Mesendoderm (in vitro differentiated cells): Measurements from ENCODE around the gene BRSK1.

Source experiments
- DNase-seq: peaks from one replicate; pipeline ENCODE4 v3.0.0; 2013
- H2AK5ac ChIP-seq: 2 replicates; pipeline ENCODE4 v1.6.1; 2013; ENCODE audit warnings: low read length, inconsistent platforms
- H2BK120ac ChIP-seq: 2 replicates; pipeline ENCODE4 v1.6.1; 2013; ENCODE audit warnings: low read depth, mild to moderate bottlenecking, low read length, moderate library complexity, mixed read lengths
- H2BK15ac ChIP-seq: replicated peaks from 2 replicates; pipeline ENCODE4 v1.6.1; 2013; ENCODE audit warnings: low read depth, mild to moderate bottlenecking, moderate library complexity
- H2BK5ac ChIP-seq: 2 replicates; pipeline ENCODE4 v1.6.1; 2013; ENCODE audit warnings: low read length, inconsistent platforms
- H3K18ac ChIP-seq: 2 replicates; pipeline ENCODE4 v1.6.1; 2013; ENCODE audit warnings: mild to moderate bottlenecking, low read length, mixed read lengths
- H3K23ac ChIP-seq: one replicate; pipeline ENCODE4 v1.6.1; 2013; ENCODE audit warnings: low read length
- H3K27ac ChIP-seq: 2 replicates; pipeline ENCODE4 v1.5.1; 2013; ENCODE audit warnings: low read depth, mild to moderate bottlenecking, inconsistent platforms, low read length, moderate library complexity
- H3K27me3 ChIP-seq: 2 replicates; pipeline ENCODE4 v1.6.1; 2013; ENCODE audit warnings: low read length, control low read depth, mild to moderate bottlenecking, inconsistent platforms; ENCODE audit not compliant: insufficient read depth, poor library complexity
- H3K36me3 ChIP-seq: 2 replicates; pipeline ENCODE4 v1.6.1; 2013; ENCODE audit warnings: low read length, inconsistent platforms; ENCODE audit not compliant: control insufficient read depth, insufficient read depth
- H3K4ac ChIP-seq: one replicate; pipeline ENCODE4 v1.6.1; 2013; ENCODE audit warnings: low read depth, mild to moderate bottlenecking, low read length, moderate library complexity
- H3K4me1 ChIP-seq: 2 replicates; pipeline ENCODE4 v1.6.1; 2013; ENCODE audit warnings: low read depth, low read length, inconsistent platforms; ENCODE audit not compliant: control insufficient read depth
- H3K4me2 ChIP-seq: 2 replicates; pipeline ENCODE4 v1.6.1; 2013; ENCODE audit warnings: low read length
- H3K4me3 ChIP-seq: 2 replicates; pipeline ENCODE4 v1.5.1; 2013; ENCODE audit warnings: mild to moderate bottlenecking, low read length
- H3K56ac ChIP-seq: one replicate; pipeline ENCODE4 v1.6.1; 2013; ENCODE audit warnings: low read length
- H3K79me1 ChIP-seq: 2 replicates; pipeline ENCODE4 v1.6.1; 2013; ENCODE audit warnings: low read length, inconsistent platforms
- H3K79me2 ChIP-seq: 2 replicates; pipeline ENCODE4 v1.6.1; 2013; ENCODE audit warnings: mild to moderate bottlenecking, low read length; ENCODE audit not compliant: control insufficient read depth, insufficient read depth
- H3K9ac ChIP-seq: 2 replicates; pipeline ENCODE4 v1.6.1; 2013; ENCODE audit warnings: low read length, inconsistent platforms
- H4K5ac ChIP-seq: one replicate; pipeline ENCODE4 v1.6.1; 2013; ENCODE audit warnings: low read length
- H4K8ac ChIP-seq: one replicate; pipeline ENCODE4 v1.6.1; 2013; ENCODE audit warnings: low read depth, mild to moderate bottlenecking, control low read depth, low read length, moderate library complexity
- WGBS: extraction: QIAGEN DNeasy Blood & Tissue Kit; methylation state at CpG from one replicate; pipeline ENCODE4 v1.1.7; 2013; ENCODE audit warnings: low lambda C conversion rate, missing lambda C conversion rate; ENCODE audit not compliant: insufficient coverage; ENCODE audit errors: extremely low coverage; 5-methylcytosine and 5-hydroxymethylcytosine counted together

BRSK1 gene

DNA sequence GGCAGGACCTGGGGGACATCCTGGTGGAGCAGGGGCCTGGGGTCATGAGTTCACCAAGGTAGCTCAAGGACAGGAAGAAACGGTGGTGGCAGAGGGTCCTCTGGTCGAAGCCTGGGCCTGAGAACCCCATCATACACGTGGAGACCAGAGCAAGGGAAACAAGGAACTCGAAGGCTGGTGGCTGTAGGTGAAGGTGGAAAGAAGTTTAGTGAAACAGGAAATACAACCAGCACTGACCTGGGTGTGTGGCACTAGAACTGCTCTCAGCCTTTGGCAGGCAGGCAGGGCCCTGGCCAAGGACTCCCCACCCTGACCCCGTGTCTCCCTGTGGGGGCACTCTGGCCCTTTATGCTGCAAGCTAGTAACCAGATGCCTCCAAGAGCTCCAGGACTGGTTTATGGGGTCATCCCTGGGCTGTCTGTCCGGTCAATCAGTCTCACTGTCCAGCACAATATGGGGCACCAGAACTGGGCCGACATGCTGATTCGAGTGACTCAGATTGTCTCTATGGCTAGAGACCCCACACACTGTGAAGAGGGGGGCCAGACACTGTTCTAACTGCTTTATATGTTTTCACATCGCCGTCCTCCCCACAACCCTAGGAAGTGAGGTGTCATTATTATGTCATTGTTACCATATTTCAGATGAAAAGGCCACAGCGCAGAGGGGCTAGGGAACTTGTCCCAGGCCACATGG lies 67.0 kb downstream of the BRSK1 start:
- no peaks in the 10 kb centered on the region for H3K36me3 ChIP-seq
- no peak overlapping the region for H3K4me3 ChIP-seq
- no peak overlapping the region for H4K5ac ChIP-seq
- no peak for DNase-seq
- H2AK5ac ChIP-seq: no peak overlapping the region
- no peaks in the 10 kb centered on the region for H3K79me2 ChIP-seq
- no peak overlapping the region for H4K8ac ChIP-seq
- no peak overlapping the region for H3K4me2 ChIP-seq
- H3K27ac ChIP-seq: no peak overlapping the region
- H3K4ac ChIP-seq: no peak overlapping the region
- no peaks in the 10 kb centered on the region for H3K79me1 ChIP-seq
- peaks cover 12% of the 10 kb centered on the region for H3K4me1 ChIP-seq
- peaks cover 16% of the 10 kb centered on the region for H3K27me3 ChIP-seq
- H3K23ac ChIP-seq: no peak overlapping the region
- no peak overlapping the region for H2BK15ac ChIP-seq
- WGBS: no CpG with 5 or more reads among the region's 11 CpGs
- no peak overlapping the region for H3K56ac ChIP-seq
- no peak overlapping the region for H3K9ac ChIP-seq
- no peak overlapping the region for H2BK120ac ChIP-seq
- no peak overlapping the region for H3K18ac ChIP-seq
- no peak overlapping the region for H2BK5ac ChIP-seq

DNA sequence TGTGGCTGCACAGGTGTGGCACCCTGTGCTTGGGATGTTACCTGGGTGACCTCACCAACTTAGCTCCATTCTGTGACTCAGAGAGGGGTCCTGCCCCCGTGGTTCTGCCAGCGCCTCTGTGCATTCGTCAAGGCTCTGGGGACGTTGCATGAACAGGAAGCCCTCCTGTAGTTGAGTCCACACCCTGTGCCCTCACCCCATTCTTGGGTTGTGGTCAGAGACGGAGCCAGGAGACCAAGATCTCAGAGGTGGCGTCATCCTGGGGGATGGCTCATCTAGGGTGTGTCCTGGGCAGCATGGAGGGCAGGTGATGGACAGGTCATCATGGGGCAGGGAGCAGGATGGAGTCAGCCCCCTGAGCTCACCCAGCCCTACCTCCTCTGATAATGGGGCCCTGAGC lies 68.2 kb downstream of the BRSK1 start:
- Histone ChIP-seq H4K5ac (no peak overlapping the region), H3K18ac (no peak overlapping the region), H3K4me3 (no peak overlapping the region), H3K4ac (no peak overlapping the region), H3K23ac (no peak overlapping the region), H3K56ac (no peak overlapping the region), H2BK5ac (no peak overlapping the region), H3K36me3 (no peaks in the 10 kb centered on the region), H3K4me2 (no peak overlapping the region), H3K27me3 (peaks cover 16% of the 10 kb centered on the region), H3K79me2 (no peaks in the 10 kb centered on the region), H3K27ac (no peak overlapping the region), H2BK15ac (no peak overlapping the region), H2AK5ac (no peak overlapping the region), H4K8ac (no peak overlapping the region), H3K4me1 (peaks cover 12% of the 10 kb centered on the region), H3K79me1 (no peaks in the 10 kb centered on the region), H2BK120ac (no peak overlapping the region), H3K9ac (no peak overlapping the region)
- no CpG with 5 or more reads among the region's 6 CpGs for WGBS
- DNase-seq: no peak

- Histone ChIP-seq H3K27ac (no peak overlapping the region), H2BK5ac (no peak overlapping the region), H3K56ac (no peak overlapping the region), H4K5ac (no peak overlapping the region), H3K4ac (no peak overlapping the region), H3K9ac (no peak overlapping the region), H3K23ac (peak overlapping the region; percentile 80), H3K79me2 (no peaks in the 10 kb centered on the region), H3K4me1 (peaks cover 12% of the 10 kb centered on the region), H4K8ac (no peak overlapping the region), H3K4me2 (no peak overlapping the region), H3K36me3 (no peaks in the 10 kb centered on the region), H3K79me1 (no peaks in the 10 kb centered on the region), H3K27me3 (peaks cover 16% of the 10 kb centered on the region), H2BK15ac (no peak overlapping the region), H2BK120ac (no peak overlapping the region), H3K4me3 (no peak overlapping the region), H3K18ac (no peak overlapping the region), H2AK5ac (no peak overlapping the region)
- DNase-seq: no peak
- WGBS: no CpG with 5 or more reads among the region's 25 CpGs
These were observed 68.8 kb downstream of the BRSK1 start for GRCh38 chr19:55352549-55353145.

DNA sequence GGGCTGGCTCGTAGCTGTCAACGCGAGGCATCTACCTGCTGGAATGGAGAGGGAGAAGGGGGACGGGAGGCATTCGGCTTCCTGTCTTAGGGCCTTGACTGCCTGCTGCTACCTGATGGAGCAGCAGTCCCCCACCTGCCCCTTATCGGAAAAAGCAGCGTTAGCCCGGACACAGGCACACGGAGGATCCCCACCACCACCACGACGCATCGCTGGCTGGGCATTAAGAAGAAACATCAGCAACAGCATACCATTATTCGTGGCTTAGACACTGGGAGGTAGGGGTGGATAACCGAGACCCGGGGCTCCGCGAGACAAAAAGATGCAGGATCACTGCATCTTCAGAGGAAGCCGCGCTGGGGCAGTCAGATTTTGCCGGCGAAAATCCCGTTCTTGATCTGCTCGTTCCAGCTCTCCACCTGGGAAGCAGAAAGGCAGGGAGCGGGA lies 69.6 kb downstream of the BRSK1 start:
- Histone ChIP-seq H3K4me3 (no peak overlapping the region), H3K79me2 (no peaks in the 10 kb centered on the region), H3K4ac (no peak overlapping the region), H3K9ac (peak overlapping the region; percentile 59), H3K79me1 (no peaks in the 10 kb centered on the region), H3K27ac (no peak overlapping the region), H3K36me3 (no peaks in the 10 kb centered on the region), H2BK120ac (no peak overlapping the region), H3K4me2 (peak overlapping the region; percentile 61), H4K8ac (no peak overlapping the region), H3K18ac (no peak overlapping the region), H2BK5ac (no peak overlapping the region), H3K23ac (no peak overlapping the region), H2BK15ac (no peak overlapping the region), H4K5ac (no peak overlapping the region), H3K4me1 (peaks cover 8% of the 10 kb centered on the region), H2AK5ac (no peak overlapping the region), H3K27me3 (peaks cover 16% of the 10 kb centered on the region), H3K56ac (peak overlapping the region; percentile 69)
- whole genome bisulfite sequencing: no CpG with 5 or more reads among the region's 24 CpGs
- DNase-seq: no peak

DNA sequence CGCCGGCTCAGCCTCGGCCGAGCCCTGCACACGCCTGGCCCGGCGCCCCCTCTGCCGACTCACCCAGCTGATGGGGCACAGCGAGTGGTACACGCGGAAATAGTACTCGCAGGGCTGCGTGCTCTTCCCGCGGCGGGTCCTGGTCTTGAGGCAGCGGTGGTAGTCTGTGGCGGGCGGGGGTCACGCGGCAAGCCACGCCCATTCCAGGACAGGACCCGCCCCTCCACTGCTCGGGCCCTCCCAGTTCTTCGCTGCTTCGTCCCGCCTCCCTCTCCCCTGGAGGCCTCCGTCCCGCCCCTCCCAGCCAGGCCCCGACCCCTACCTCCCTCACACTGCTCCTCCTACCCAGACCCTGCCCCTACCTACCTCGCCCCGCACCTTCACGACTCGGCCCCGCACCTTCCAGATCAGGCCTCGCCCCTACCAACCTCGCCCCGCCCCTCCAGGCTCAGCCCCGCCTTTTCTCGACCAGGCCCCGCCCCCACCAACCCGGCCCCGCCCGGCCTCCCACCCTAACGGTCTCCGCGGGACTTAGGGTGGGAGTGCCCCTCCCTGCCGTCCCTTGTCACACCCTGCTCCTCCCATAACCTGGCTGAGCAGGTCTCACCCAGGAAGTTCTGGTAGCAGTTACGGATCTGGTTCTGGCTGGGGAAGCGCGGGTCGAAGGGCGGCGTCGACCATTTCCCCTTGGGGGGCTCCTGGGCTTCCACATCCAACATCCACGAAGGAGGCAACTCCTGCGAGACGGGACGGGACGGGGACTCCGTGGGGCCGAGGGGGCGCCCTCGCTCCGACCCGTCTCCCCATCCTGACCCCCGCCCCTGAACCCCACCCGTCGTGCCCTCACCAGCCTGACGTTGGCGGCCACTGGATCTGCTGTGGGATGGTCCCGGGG lies 70.3 kb downstream of the BRSK1 start:
- no CpG with 5 or more reads among the region's 72 CpGs for WGBS
- H3K18ac ChIP-seq: no peak overlapping the region
- peaks cover 3% of the 10 kb centered on the region for H3K4me1 ChIP-seq
- no peak overlapping the region for H4K5ac ChIP-seq
- H2BK120ac ChIP-seq: no peak overlapping the region
- H4K8ac ChIP-seq: no peak overlapping the region
- H3K56ac ChIP-seq: peak overlapping the region; percentile 75
- no peak overlapping the region for H3K4me3 ChIP-seq
- no peak overlapping the region for H2BK15ac ChIP-seq
- H3K79me1 ChIP-seq: no peaks in the 10 kb centered on the region
- H3K79me2 ChIP-seq: no peaks in the 10 kb centered on the region
- H3K23ac ChIP-seq: no peak overlapping the region
- peak; percentile 75 for DNase-seq
- H2AK5ac ChIP-seq: no peak overlapping the region
- H3K4ac ChIP-seq: no peak overlapping the region
- peaks cover 16% of the 10 kb centered on the region for H3K27me3 ChIP-seq
- no peak overlapping the region for H3K27ac ChIP-seq
- H3K4me2 ChIP-seq: peak overlapping the region; percentile 61
- H2BK5ac ChIP-seq: no peak overlapping the region
- H3K9ac ChIP-seq: peak overlapping the region; percentile 59
- no peaks in the 10 kb centered on the region for H3K36me3 ChIP-seq
